Measurements from ENCODE around the gene WDFY1. TPM values are rescaled to one million over a fixed set of nuclear protein-coding genes. Genes with fewer than 3 reads are reported as not detected.
"Not testable (repeated sequence)": the region's sequence is repeated elsewhere in the genome, so short reads cannot be mapped to it uniquely, and the experiment has no call there.

The WDFY1 gene
- total RNA-seq, 1 donor from 2014 or later: 99.7 TPM

DNA sequence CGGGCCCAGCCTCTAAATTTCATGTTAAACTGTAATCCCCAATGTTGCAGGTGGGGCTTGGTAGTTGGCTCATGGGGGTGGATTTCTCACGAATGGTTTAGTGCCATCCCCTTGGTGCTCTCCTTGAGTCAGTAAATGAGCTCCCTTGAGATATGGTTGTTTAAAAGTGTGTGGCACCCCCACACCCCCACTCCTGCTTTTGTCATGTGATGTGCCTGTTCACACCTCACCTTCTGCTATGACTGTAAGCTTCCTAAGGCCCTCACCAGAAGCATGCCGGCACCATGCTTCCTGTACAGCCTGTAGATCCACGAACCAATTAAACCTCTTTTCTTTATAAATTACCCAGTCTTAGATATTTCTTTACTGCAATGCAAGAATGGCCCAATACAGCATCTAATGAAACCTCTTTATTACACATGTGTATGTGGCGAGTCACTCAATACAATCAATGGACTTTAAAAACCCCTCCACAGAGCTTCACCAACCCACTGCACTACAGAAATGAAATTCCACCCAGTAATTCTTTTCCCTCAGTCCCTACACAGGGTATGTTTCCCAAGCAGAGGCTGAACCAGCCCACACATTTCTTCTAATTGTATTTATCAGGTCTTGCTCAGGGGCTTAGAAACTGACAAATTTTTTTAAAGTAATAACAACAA is 47.3 kb downstream of the WDFY1 start:
- DNase-seq (ENCODE audit: low spot score): no peak

GRCh38 chr2:223896833-223897311 is 48.3 kb downstream of the WDFY1 start:
- no peak for DNase-seq (ENCODE audit: low spot score)

DNA sequence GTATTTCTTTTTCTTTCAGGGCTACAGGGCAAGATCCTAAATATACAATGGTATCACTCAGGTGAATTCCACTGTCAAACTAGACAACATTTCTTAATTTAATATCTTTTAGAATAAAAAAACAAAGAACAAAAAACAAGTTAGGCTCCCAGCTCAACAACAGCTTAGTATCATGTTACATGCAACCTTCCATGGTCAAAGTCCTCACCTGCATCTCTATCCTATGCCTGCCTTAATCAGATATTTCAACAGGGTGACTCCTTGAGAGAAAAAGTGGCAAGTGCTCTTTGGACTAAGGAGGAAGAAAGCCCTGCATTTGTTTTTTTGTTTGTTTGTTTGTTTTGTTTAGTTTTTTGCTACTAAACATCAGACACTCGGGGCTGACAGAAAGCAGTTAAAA is 50.2 kb downstream of the WDFY1 start:
- DNase-seq (ENCODE audit: low spot score): no peak

DNA sequence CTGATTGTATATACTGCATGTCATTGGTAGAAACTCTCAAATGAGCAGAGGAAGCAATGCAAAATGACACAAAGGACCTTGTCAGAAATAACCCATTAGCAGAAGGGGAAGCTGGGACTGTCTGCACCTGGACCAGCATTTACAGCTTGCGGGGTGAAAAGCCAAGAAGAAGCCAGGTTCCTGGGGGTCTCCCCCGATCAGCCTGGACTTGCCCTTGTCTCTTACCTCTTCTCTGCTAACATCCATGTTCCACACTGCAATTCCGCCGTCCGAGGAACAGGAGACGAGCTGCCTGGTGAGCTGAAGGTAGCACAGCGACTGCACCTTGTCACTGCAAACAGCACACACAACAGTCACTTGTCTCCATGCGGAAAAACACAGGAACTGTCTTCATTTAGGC is 51.1 kb downstream of the WDFY1 start:
- DNase-seq (ENCODE audit: low spot score): no peak

- no peak for DNase-seq (ENCODE audit: low spot score)
Observed at GRCh38 chr2:223890721-223891120, 54.4 kb downstream of the WDFY1 start.

DNA sequence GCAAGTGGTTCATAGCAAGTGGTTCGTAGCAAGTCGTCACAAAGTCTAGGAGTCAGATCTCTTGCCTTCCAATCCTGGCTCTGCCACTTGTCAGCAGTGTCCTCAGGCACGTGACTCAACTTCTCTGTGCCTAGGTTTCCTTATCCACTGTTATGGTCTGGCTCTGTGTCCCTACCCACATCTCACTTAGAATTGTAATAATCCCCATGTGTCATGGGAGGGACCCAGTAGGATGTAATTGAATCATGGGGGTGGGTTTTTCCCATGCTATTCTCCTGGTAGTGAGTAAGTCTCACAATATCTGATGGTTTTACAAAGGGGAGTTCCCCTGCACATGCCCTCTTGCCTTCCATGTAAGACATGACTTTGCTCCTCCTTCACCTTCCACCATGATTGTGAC is 55.9 kb downstream of the WDFY1 start:
- DNase-seq (ENCODE audit: low spot score): no peak

- DNase-seq (ENCODE audit: low spot score): no peak
Observed at GRCh38 chr2:223888251-223888650, 56.9 kb downstream of the WDFY1 start.

GRCh38 chr2:223887127-223887526 is 58.0 kb downstream of the WDFY1 start:
- DNase-seq (ENCODE audit: low spot score): no peak

- DNase-seq (ENCODE audit: low spot score): no peak
Observed at GRCh38 chr2:223886726-223887125, 58.4 kb downstream of the WDFY1 start.

GRCh38 chr2:223884399-223884798 is 60.7 kb downstream of the WDFY1 start:
- no peak for DNase-seq (ENCODE audit: low spot score)

GRCh38 chr2:223882715-223883114 is 62.4 kb downstream of the WDFY1 start:
- DNase-seq (ENCODE audit: low spot score): no peak

DNA sequence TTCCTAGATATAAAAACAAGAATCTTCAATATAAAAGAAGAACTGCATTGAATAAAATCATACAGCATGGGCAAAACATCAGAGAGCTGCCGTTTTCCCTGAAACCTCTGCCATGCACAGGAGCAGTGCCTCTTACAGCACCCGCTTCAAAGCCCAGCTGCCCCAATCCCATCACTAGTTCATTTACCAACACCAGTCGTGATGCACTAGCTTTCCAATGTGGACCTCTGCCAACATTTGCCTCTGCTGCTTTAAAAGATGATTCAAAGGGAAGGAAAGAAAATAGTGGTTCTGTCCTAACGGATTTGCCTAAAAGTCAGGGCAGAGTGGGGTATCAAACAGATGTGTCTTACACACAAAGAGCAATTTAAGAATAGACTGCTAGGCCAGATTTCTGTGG is 64.3 kb downstream of the WDFY1 start:
- DNase-seq (ENCODE audit: low spot score): no peak

- no peak for DNase-seq (ENCODE audit: low spot score)
Observed at GRCh38 chr2:223877721-223878410, 67.3 kb downstream of the WDFY1 start.

GRCh38 chr2:223873672-223874071 is 71.5 kb downstream of the WDFY1 start:
- DNase-seq (ENCODE audit: low spot score): no peak

DNA sequence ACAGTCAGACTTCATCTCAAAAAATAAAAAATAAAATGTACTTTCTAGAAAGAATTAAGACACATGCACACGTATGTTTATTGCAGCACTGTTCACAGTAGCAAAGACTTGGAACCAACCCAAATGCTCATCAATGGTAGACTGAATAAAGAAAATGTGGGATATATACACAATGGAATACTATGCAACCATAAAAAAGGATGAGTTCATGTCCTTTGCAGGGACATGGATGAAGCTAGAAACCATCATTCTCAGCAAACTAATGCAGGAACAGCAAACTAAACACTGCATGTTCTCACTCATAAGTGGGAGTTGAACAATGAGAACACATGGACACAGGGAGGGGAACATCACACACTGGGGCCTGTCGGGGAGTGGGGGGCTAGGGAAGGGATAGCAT is 72.4 kb downstream of the WDFY1 start:
- not testable (repeated sequence) for DNase-seq (ENCODE audit: low spot score)

DNA sequence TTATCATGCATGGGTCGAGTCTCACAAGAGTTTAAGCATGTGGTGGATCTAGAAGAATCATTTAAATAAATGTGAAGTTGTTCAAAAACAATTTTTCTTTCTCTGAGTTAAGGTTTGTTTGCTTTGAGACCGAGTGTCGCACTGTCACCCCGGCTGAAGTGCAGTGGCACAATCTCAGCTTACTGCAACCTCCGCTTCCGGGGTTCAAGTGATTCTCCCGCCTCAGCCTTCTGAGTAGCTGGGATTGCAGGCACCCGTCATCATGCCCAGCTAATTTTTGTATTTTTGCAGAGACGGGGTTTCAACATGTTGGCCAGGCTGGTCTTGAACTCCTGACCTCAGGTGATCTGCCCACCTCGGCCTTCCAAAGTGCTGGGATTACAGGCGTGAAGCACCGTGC is 73.5 kb downstream of the WDFY1 start:
- DNase-seq (ENCODE audit: low spot score): not testable (repeated sequence)

DNA sequence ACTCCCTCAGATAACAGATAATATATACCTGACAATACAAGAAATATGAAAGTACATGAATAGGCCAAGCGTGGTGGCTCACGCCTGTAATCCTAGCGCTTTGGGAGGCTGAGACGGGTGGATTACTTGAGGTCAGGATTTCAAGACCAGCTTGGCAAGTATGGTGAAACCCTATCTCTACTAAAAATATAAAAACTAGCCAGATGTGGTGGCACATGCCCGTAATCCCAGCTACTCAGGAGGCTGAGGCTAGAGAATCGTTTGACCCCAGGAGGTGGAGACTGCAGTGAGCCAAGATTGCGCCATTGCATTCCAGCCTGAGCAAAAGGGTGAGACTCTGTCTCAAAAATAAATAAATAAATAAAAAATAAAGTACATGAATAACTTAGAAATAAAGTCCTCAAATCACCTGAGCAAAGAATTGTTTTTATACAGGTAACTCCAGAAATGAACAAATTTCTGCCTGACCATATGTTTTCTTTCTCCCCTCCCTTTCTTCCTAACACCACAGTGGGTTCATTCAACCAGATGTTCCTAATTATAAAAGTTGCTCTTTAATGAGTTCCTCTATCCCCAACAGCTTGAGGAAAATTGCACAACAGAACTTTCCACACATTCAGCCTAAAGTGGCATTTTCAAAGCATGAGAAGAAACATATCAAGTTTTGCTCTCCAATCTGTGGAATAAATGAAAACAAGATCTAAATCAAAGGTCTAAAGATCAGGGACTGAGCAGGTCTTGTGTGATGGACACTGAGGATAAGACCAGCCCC is 74.1 kb downstream of the WDFY1 start:
- no peak for DNase-seq (ENCODE audit: low spot score)

- no peak for DNase-seq (ENCODE audit: low spot score)
Observed at GRCh38 chr2:223868005-223868404, 77.1 kb downstream of the WDFY1 start.

- DNase-seq (ENCODE audit: low spot score): no peak
Observed at GRCh38 chr2:223865907-223866508, 79.1 kb downstream of the WDFY1 start.

DNA sequence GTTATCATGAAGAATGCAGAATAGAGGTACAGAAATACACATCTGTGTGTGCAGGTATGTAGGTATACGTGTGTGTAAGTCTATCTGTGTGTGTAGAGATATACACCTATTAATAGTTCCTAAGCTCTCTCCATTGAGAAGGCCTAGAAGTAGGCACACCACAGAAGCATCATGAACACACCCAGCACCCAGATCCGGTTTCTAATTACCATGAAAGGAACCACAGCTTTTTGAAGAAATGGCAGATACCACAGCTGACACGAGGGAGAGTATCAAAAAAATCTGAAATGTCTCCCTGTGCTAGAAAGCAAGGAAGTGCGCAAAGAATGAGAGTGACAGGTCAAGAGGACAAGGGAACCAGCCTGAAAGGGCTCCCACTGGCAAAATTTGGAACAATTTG is 80.0 kb downstream of the WDFY1 start:
- no peak for DNase-seq (ENCODE audit: low spot score)

DNA sequence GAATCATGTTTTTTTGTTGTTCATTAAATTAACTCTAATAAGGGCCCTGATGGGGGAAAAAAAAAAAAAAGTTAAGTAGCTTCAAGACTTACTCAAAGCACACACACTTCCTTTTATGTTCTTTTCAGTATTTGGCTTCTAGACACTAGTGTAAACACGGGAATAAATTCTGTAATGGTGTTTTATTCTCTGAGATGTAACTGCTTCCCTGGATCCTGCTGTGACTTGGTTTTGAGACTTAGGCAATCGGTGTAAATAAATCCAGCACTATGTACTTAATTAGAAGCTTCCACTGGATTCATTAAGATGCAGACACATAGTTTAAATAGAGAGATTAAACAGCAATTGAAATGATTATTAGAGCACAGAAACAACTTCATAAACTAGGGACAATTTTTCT is 81.6 kb downstream of the WDFY1 start:
- no peak for DNase-seq (ENCODE audit: low spot score)

Data from umbilical cord (tissue), 2 donors.